Thyroid gland (tissue), 4 donors: ENCODE data around the gene PREX1.

ENCODE experiments used
- POLR2A ChIP-seq, 2 donors: fragments of 450-650 bp; IDR thresholded peaks; one replicate each; pipeline ENCODE4 v1.6.1; 2017; ENCODE audit warnings: antibody characterized with exemption in 2 of 2, mild to moderate bottlenecking in 2 of 2, moderate library complexity in 1 of 2
- TF ChIP-seq, protein P1 (sequence below), 6 experiments: fragments of 200-600 bp in 3 of 6; fragments of 450-650 bp in 3 of 6; sonication (generic) in 3 of 6; IDR thresholded peaks; one replicate each; pipeline ENCODE4 v1.5.1; 2016 to 2019; ENCODE audit warnings: antibody characterized with exemption in 6 of 6, mild to moderate bottlenecking in 2 of 6, inconsistent platforms in 1 of 6, moderate library complexity in 1 of 6

DNA sequence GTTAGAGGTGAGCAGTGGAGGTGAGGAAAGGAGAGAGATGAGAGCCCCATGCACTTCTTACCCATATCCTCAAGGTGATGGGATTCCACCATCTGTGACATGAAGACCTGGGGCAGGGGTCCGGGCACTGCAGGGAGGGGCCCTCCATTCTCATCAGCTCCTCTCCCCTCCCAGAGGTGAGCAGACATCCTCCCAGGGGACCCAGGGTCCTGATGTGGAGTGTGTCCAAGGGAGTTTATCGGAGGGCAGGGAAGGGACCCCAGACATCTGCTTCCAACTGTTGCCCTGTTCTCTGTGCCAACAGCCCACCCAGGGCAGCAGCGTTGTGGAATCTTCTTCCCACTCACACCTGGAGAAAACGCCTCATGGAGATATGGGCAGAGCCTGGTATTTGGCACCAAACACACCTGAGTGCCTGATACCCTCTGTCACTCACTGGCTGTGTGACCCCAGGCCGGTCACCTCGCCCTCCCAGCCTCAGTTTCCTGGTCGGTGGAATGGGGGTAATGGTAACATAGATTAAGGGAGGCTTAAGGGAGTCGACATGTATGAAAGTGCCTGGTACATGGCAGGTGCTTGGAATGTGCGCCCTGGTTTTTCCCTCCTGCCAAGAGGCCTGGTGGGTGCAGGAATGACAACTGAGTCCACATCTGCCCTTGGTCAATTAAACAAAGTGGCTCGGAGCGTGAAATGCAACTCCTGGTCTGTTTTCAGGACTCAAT is 227.9 kb downstream of the PREX1 start:
- TF ChIP-seq, protein P1, sequence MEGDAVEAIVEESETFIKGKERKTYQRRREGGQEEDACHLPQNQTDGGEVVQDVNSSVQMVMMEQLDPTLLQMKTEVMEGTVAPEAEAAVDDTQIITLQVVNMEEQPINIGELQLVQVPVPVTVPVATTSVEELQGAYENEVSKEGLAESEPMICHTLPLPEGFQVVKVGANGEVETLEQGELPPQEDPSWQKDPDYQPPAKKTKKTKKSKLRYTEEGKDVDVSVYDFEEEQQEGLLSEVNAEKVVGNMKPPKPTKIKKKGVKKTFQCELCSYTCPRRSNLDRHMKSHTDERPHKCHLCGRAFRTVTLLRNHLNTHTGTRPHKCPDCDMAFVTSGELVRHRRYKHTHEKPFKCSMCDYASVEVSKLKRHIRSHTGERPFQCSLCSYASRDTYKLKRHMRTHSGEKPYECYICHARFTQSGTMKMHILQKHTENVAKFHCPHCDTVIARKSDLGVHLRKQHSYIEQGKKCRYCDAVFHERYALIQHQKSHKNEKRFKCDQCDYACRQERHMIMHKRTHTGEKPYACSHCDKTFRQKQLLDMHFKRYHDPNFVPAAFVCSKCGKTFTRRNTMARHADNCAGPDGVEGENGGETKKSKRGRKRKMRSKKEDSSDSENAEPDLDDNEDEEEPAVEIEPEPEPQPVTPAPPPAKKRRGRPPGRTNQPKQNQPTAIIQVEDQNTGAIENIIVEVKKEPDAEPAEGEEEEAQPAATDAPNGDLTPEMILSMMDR (IDR thresholded peaks at IDR 0.05) = no peak
- TF ChIP-seq POLR2A (IDR thresholded peaks at IDR 0.05) = no peak
